Kidney (tissue), 14 donors: ENCODE data around the gene SBF2. TPM values are rescaled to one million over a fixed set of nuclear protein-coding genes. Genes with fewer than 3 reads are reported as not detected.

Source experiments
- DNase-seq, 5 donors: peaks; one replicate each; pipeline ENCODE4 v3.0.0-alpha.2; 2013 to 2020
- FAIRE-seq: peaks from 2 replicates; lab custom pipeline; 2012; peaks lifted over from hg19 to GRCh38; lab: Jason Lieb, UNC
- H3K27ac ChIP-seq, 2 donors: one replicate each; pipeline ENCODE4 v1.7.0; 2013; ENCODE audit warnings: low read depth in 2 of 2, low read length in 2 of 2, inconsistent platforms in 1 of 2
- H3K27me3 ChIP-seq: one replicate; pipeline ENCODE4 v1.7.1; 2013; ENCODE audit warnings: low read length, inconsistent platforms; ENCODE audit not compliant: control insufficient read depth, insufficient read depth
- H3K36me3 ChIP-seq, 3 donors: one replicate each; pipeline versions ENCODE4 v1.7.0 to v1.7.1; 2013; ENCODE audit warnings: low read length in 3 of 3, control low read depth in 1 of 3, inconsistent platforms in 1 of 3; ENCODE audit not compliant: insufficient read depth in 3 of 3, control insufficient read depth in 2 of 3
- H3K4me1 ChIP-seq, 3 donors: one replicate each; pipeline versions ENCODE4 v1.7.0 to v1.7.1; 2013; ENCODE audit warnings: low read length in 3 of 3, inconsistent platforms in 1 of 3, low read depth in 1 of 3; ENCODE audit not compliant: control insufficient read depth in 2 of 3, insufficient read depth in 2 of 3
- H3K4me3 ChIP-seq, 3 donors: one replicate each; pipeline versions ENCODE4 v1.7.0 to v1.8.1; 2013; ENCODE audit warnings: low read length in 3 of 3, control low read depth in 1 of 3, inconsistent platforms in 1 of 3
- H3K9ac ChIP-seq, 3 donors: one replicate each; pipeline versions ENCODE4 v1.7.0 to v1.7.1; 2013; ENCODE audit warnings: low read length in 3 of 3, control low read depth in 1 of 3, inconsistent platforms in 1 of 3
- H3K9me3 ChIP-seq, 3 donors: one replicate each; pipeline versions ENCODE4 v1.7.0 to v1.7.1; 2013; ENCODE audit warnings: low read length in 3 of 3, control low read depth in 1 of 3, inconsistent platforms in 1 of 3; ENCODE audit not compliant: control insufficient read depth in 2 of 3, insufficient read depth in 1 of 3
- CTCF ChIP-seq: IDR thresholded peaks from 3 replicates; pipeline ENCODE4 v1.5.1; 2012; ENCODE audit warnings: mild to moderate bottlenecking, moderate library complexity, borderline replicate concordance; ENCODE audit not compliant: insufficient read depth; ENCODE audit errors: extremely low read depth
- intact Hi-C: fragments of 100-400 bp; cut with DNase I; formaldehyde crosslinking; loops from one replicate; pipeline ENCODE4 v1.11.1; 2022
- polyA plus RNA-seq: library from polyadenylated mRNA; stranded (reverse); fragments of 350-450 nt; fragmentation: Illumina TruSeq; extraction: RNeasy Lipid Tissue Mini Kit (QIAGEN cat#74804); gene quantifications from one replicate; pipeline ENCODE4 v1.2.3, GENCODE V29; 2014; ENCODE audit warnings: low read depth, low replicate concordance; ENCODE audit not compliant: insufficient read depth
- total RNA-seq: library from RNA; stranded (reverse); fragmentation: NEBNext Ultra II Directional; extraction: Animal tissue kit (Norgen Biotek cat#: 25700); gene quantifications from one replicate; pipeline ENCODE4 v1.2.1, GENCODE V29; 2021
- donor health status: control.
- donor health status: control.
- donor health status: control.
- donor health status: control.
- donor health status: control.
- donor health status: DM: yes; HTN: yes; CAD: no.
- donor health status: Normal renal cell carcinoma (clear cell type).

SBF2 gene
- total and polyA plus RNA-seq, 2 donors from 2014 or later: 13.1 to 55.4 TPM

- Histone ChIP-seq H3K36me3 (peaks cover 6 to 31% (median 15%) of the 10 kb centered on the region in 3 donors), H3K9ac (no peak overlapping the region), H3K4me1 (no peaks in the 10 kb centered on the region), H3K4me3 (no peak overlapping the region), H3K27me3 (no peaks in the 10 kb centered on the region), H3K27ac (no peak overlapping the region), H3K9me3 (no peaks in the 10 kb centered on the region)
- intact Hi-C loops: no loop called here
- no peak for FAIRE-seq
- no peak for TF ChIP-seq CTCF
- no peak for DNase-seq
These were observed 558.1 kb downstream of the SBF2 start for GRCh38 chr11:9735919-9736318.

GRCh38 chr11:9735236-9735635, 558.8 kb downstream of the SBF2 start:
- H3K4me3 ChIP-seq: no peak overlapping the region
- no peaks in the 10 kb centered on the region for H3K9me3 ChIP-seq
- H3K36me3 ChIP-seq: peaks cover 6 to 26% (median 14%) of the 10 kb centered on the region in 3 donors
- H3K27me3 ChIP-seq: no peaks in the 10 kb centered on the region
- FAIRE-seq (no peak), DNase-seq (no peak)
- intact Hi-C loops: no loop called here
- no peaks in the 10 kb centered on the region for H3K4me1 ChIP-seq
- no peak overlapping the region for H3K27ac ChIP-seq
- no peak overlapping the region for H3K9ac ChIP-seq
- TF ChIP-seq CTCF: no peak

GRCh38 chr11:9733212-9733611, 560.8 kb downstream of the SBF2 start:
- Histone ChIP-seq H3K4me1 (no peaks in the 10 kb centered on the region), H3K9me3 (no peaks in the 10 kb centered on the region), H3K9ac (no peak overlapping the region), H3K27me3 (no peaks in the 10 kb centered on the region), H3K36me3 (peaks cover 5 to 15% (median 12%) of the 10 kb centered on the region in 3 donors), H3K27ac (no peak overlapping the region), H3K4me3 (no peak overlapping the region)
- intact Hi-C loops: no loop called here
- DNase-seq (no peak), FAIRE-seq (no peak)
- no peak for TF ChIP-seq CTCF

GRCh38 chr11:9732453-9732852, 561.6 kb downstream of the SBF2 start:
- H3K4me3 ChIP-seq: no peak overlapping the region
- no peak overlapping the region for H3K9ac ChIP-seq
- intact Hi-C loops: no loop called here
- H3K9me3 ChIP-seq: no peaks in the 10 kb centered on the region
- H3K4me1 ChIP-seq: no peaks in the 10 kb centered on the region
- peaks cover 5 to 12% (median 12%) of the 10 kb centered on the region in 3 donors for H3K36me3 ChIP-seq
- no peak for TF ChIP-seq CTCF
- DNase-seq: no peak
- FAIRE-seq: no peak
- H3K27ac ChIP-seq: no peak overlapping the region
- H3K27me3 ChIP-seq: no peaks in the 10 kb centered on the region
